Fibroblast of pulmonary artery (primary cell): ENCODE data around the gene DDX24.

Experiments used
- DNase-seq: peaks from one replicate; pipeline ENCODE4 v3.0.0-alpha.2; 2010; ENCODE audit warnings: low read depth
- H3K4me3 ChIP-seq: replicated peaks from 2 replicates; pipeline ENCODE4 v1.5.1; 2011; ENCODE audit warnings: low read depth, mild to moderate bottlenecking, control low read depth, low read length, moderate library complexity
- CTCF ChIP-seq: IDR thresholded peaks from 2 replicates; pipeline ENCODE4 v1.5.1; 2011; ENCODE audit warnings: mild to moderate bottlenecking, control low read depth, low read length, inconsistent platforms; ENCODE audit errors: missing control alignments

The DDX24 gene

GRCh38 chr14:94122438-94122837, 41.4 kb upstream of the DDX24 start:
- H3K4me3 ChIP-seq, result no peak overlapping the region
- TF ChIP-seq CTCF, result no peak
- DNase-seq, result no peak

- H3K4me3 ChIP-seq, result no peak overlapping the region
- TF ChIP-seq CTCF, result no peak
- no peak for DNase-seq
These were observed 40.5 kb upstream of the DDX24 start for GRCh38 chr14:94121485-94121884.

GRCh38 chr14:94120667-94121340, 39.8 kb upstream of the DDX24 start:
- DNase-seq, result peak; percentile 43
- no peak overlapping the region for H3K4me3 ChIP-seq
- TF ChIP-seq CTCF, result no peak

GRCh38 chr14:94119071-94119470, 38.1 kb upstream of the DDX24 start:
- TF ChIP-seq CTCF, result no peak
- DNase-seq, result no peak
- no peak overlapping the region for H3K4me3 ChIP-seq

- no peak for DNase-seq
- no peak overlapping the region for H3K4me3 ChIP-seq
- no peak for TF ChIP-seq CTCF
These were observed 36.9 kb upstream of the DDX24 start for GRCh38 chr14:94117856-94118255.

- H3K4me3 ChIP-seq, result no peak overlapping the region
- TF ChIP-seq CTCF, result no peak
- DNase-seq, result no peak
These were observed 35.7 kb upstream of the DDX24 start for GRCh38 chr14:94116701-94117100.

- no peak overlapping the region for H3K4me3 ChIP-seq
- no peak for TF ChIP-seq CTCF
- no peak for DNase-seq
These were observed 34.6 kb upstream of the DDX24 start for GRCh38 chr14:94115631-94116030.
